Measurements from ENCODE around the gene RPS16.

- TF ChIP-seq CTCF (IDR thresholded peaks at IDR 0.05; ENCODE audit: insufficient read depth, low read depth, low read length) (no peak), EZH2 (IDR thresholded peaks at IDR 0.05; ENCODE audit: insufficient read depth, low read length) (no peak)
These were observed at the start of gene RPS16 for GRCh38 chr19:39435499-39436349.
